A549 (cell line): ENCODE data around the gene PTPN1. TPM values are rescaled to one million over a fixed set of nuclear protein-coding genes. Genes with fewer than 3 reads are reported as not detected.

Experiments used
- ATAC-seq, 2 experiments: fragments of 200-7000 bp in 1 of 2; fragments of >200 bp in 1 of 2; cut with Nextera tagmentation in 1 of 2; cut with Tn5 transposase in 1 of 2; 3 replicates each; pipeline versions ENCODE4 v1.8.0 to v1.9.1; 2018 to 2020; ENCODE audit warnings: mild to moderate bottlenecking in 1 of 2, moderate library complexity in 1 of 2
- CTCF ChIA-PET: fragments of 300-600 bp; sonication (Branson Sonifier 250); formaldehyde crosslinking; extraction: SDS; loops from one replicate; lab custom pipeline; 2021; ENCODE audit warnings: antibody characterized with exemption, inconsistent platforms; lab: Yijun Ruan, JAX
- POLR2A ChIA-PET: fragments of 350-600 bp; formaldehyde crosslinking; extraction: SDS; loops from one replicate; lab custom pipeline; 2021; ENCODE audit warnings: antibody characterized with exemption, inconsistent platforms; lab: Yijun Ruan, JAX
- DNase-seq, 2 experiments: peaks; one replicate each; pipeline versions ENCODE4 v3.0.0 to v3.0.0-alpha.2; 2011 to 2016; ENCODE audit warnings: low read depth in 1 of 2, low spot score in 1 of 2
- FAIRE-seq: peaks from 2 replicates; lab custom pipeline; 2011; peaks lifted over from hg19 to GRCh38; lab: Jason Lieb, UNC
- H3K27ac ChIP-seq, 2 experiments: fragments of >200 bp; sonication (Bioruptor Twin); formaldehyde crosslinking; 3 replicates each; pipeline ENCODE4 v1.5.1; 2016 to 2017
- H3K4me1 ChIP-seq: fragments of >200 bp; sonication (Bioruptor Twin); formaldehyde crosslinking; 3 replicates; pipeline ENCODE4 v1.6.1; 2016
- H3K4me2 ChIP-seq: fragments of >200 bp; sonication (Bioruptor Twin); formaldehyde crosslinking; 3 replicates; pipeline ENCODE4 v1.6.1; 2016
- H3K4me3 ChIP-seq: fragments of >200 bp; sonication (Bioruptor Twin); formaldehyde crosslinking; 3 replicates; pipeline ENCODE4 v1.5.1; 2016
- H3K9me3 ChIP-seq: fragments of >200 bp; sonication (Bioruptor Twin); formaldehyde crosslinking; 3 replicates; pipeline ENCODE4 v1.6.1; 2016
- BHLHE40 ChIP-seq: IDR thresholded peaks from 2 replicates; pipeline ENCODE4 v1.6.1; 2012; ENCODE audit warnings: low read depth, low read length, inconsistent platforms
- EHF ChIP-seq: fragments of 250-450 bp; sonication (Bioruptor Pico); IDR thresholded peaks from 2 replicates; pipeline ENCODE4 v1.5.0; 2020; ENCODE audit warnings: mild to moderate bottlenecking
- EP300 ChIP-seq, 2 experiments: fragments of >200 bp; sonication (Bioruptor Twin); formaldehyde crosslinking; IDR thresholded peaks; 2 replicates in 1 of 2; 3 replicates in 1 of 2; pipeline ENCODE4 v1.6.1; 2016 to 2017
- ESRRA ChIP-seq: fragments of 150-350 bp; IDR thresholded peaks from 2 replicates; pipeline ENCODE4 v1.6.1; 2014; ENCODE audit warnings: mild to moderate bottlenecking, low read length, borderline replicate concordance
- HDAC2 ChIP-seq: fragments of 200-600 bp; sonication (generic); IDR thresholded peaks from 2 replicates; pipeline ENCODE4 v1.6.1; 2016
- HOXA7 ChIP-seq: fragments of 250-450 bp; sonication (Bioruptor Pico); IDR thresholded peaks from 2 replicates; pipeline ENCODE4 v1.5.0; 2020; ENCODE audit warnings: mild to moderate bottlenecking, moderate library complexity
- HOXB5 ChIP-seq: fragments of 250-450 bp; sonication (Bioruptor Pico); IDR thresholded peaks from 2 replicates; pipeline ENCODE4 v1.5.0; 2020; ENCODE audit warnings: mild to moderate bottlenecking, moderate library complexity
- KDM1A ChIP-seq: fragments of 200-600 bp; sonication (generic); IDR thresholded peaks from 2 replicates; pipeline ENCODE4 v1.6.1; 2016; ENCODE audit warnings: low read depth, mild to moderate bottlenecking
- KDM5A ChIP-seq: fragments of 200-600 bp; sonication (generic); IDR thresholded peaks from 2 replicates; pipeline ENCODE4 v1.6.1; 2016; ENCODE audit warnings: antibody characterized with exemption, mild to moderate bottlenecking
- MYC ChIP-seq: IDR thresholded peaks from 2 replicates; pipeline ENCODE4 v1.6.1; 2012; ENCODE audit warnings: mild to moderate bottlenecking, inconsistent platforms, low read length, improper control_type of control experiment, borderline replicate concordance
- PHF8 ChIP-seq: fragments of 200-600 bp; sonication (generic); IDR thresholded peaks from 2 replicates; pipeline ENCODE4 v1.6.1; 2016; ENCODE audit warnings: low read depth, mild to moderate bottlenecking, antibody characterized with exemption, moderate library complexity, borderline replicate concordance
- RFX5 ChIP-seq: fragments of 450-650 bp; IDR thresholded peaks from 2 replicates; pipeline ENCODE4 v1.7.1; 2014; ENCODE audit warnings: antibody characterized with exemption, mild to moderate bottlenecking, moderate library complexity
- RNF2 ChIP-seq: fragments of 200-600 bp; sonication (generic); IDR thresholded peaks from 2 replicates; pipeline ENCODE4 v1.6.1; 2016; ENCODE audit warnings: low read depth, mild to moderate bottlenecking, antibody characterized with exemption, moderate library complexity, borderline replicate concordance
- TP53 ChIP-seq: fragments of 250-450 bp; sonication (Bioruptor Pico); IDR thresholded peaks from 2 replicates; pipeline ENCODE4 v1.5.0; 2021; ENCODE audit warnings: mild to moderate bottlenecking, moderate library complexity
- ZNF302 ChIP-seq: fragments of 250-450 bp; sonication (Bioruptor Pico); IDR thresholded peaks from 2 replicates; pipeline ENCODE4 v1.9.0; 2021; ENCODE audit warnings: inconsistent platforms, mild to moderate bottlenecking, moderate library complexity
- ZSCAN20 ChIP-seq: fragments of 250-450 bp; sonication (Bioruptor Pico); IDR thresholded peaks from 2 replicates; pipeline ENCODE4 v1.8.0; 2022; ENCODE audit warnings: mild to moderate bottlenecking, moderate library complexity
- WGBS: methylation state at CpG from one replicate; pipeline ENCODE4 v1.1.6; 2017; ENCODE audit errors: missing lambda C conversion rate; 5-methylcytosine and 5-hydroxymethylcytosine counted together
- polyA plus RNA-seq, 4 experiments: library from polyadenylated mRNA; depleted of rRNA in 3 of 4; stranded (reverse); fragments of >200 nt; fragmentation: RNase III in 1 of 4; extraction: RNeasy Plus Mini Kit Qiagen cat#74134 plus additional on column Dnase treatment in 1 of 4; gene quantifications; 2 replicates in 3 of 4; 3 replicates in 1 of 4; pipeline ENCODE4 v1.2.3, GENCODE V29; 2011 to 2017
- TF ChIP-seq, protein P1 (sequence below): fragments of >200 bp; sonication (Bioruptor Twin); formaldehyde crosslinking; IDR thresholded peaks from 3 replicates; pipeline ENCODE4 v1.6.1; 2016
- TF ChIP-seq, protein P2 (sequence below): IDR thresholded peaks from 2 replicates; pipeline ENCODE4 v1.6.1; 2012; ENCODE audit warnings: low read depth, borderline replicate concordance
- TF ChIP-seq, protein P3 (sequence below): fragments of 250-450 bp; sonication (Bioruptor Pico); IDR thresholded peaks from 2 replicates; pipeline ENCODE4 v1.5.0; 2020; ENCODE audit warnings: low read depth, mild to moderate bottlenecking, moderate library complexity

PTPN1 gene
- polyA plus RNA-seq, 2 of the 4 experiments (the other 2 are of a cell fraction): 23.2 to 24.3 TPM

DNA sequence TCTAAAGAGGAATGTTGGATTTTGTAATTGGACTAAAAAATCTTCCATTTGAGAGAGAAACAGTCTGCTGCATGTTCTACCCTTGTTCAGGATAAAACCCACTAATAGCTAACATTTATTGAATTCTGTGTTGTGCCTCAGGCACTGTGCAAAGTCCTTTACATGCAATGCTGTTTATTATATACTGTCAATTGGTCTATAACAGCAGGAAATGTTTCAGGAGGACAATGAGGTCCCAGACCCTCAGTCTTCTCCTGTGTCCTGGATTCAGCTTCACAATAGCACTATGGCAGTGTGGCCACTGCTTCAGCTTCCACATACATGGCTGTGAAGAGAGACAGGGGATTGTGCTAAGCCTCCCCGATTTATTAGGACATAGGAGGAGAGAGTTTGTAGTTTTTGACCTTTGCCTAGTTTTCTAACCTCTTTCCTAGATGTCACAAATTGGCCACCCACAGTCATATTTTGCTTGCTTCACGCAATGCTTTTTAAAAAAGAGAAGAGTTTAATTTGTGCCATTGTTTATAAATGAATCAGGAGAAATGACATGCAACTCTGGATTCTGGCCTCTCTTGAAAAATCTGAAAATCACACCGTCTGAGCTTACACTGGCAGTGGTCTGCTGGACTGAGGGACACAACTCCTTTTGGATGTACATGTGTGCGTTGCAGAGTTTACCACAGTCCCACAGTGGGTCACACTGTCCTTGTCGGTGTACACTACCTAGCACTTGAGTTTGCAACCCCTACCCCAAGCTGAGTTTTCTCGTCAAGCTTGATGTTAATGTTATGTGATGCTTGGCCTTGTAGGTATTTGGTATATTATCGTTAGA lies 11.3 kb downstream of the PTPN1 start:
- no peak for ATAC-seq
- no peak for DNase-seq
- ChIA-PET POLR2A (no interaction called here), CTCF (interaction anchor here (0.6 to 1.7 kb wide), 5 partner anchors 17 to 67 kb away, joined by 3 to 5 read pairs (median 5); no protein-coding TSS in a partner anchor)
- H3K4me1 ChIP-seq: peaks cover 11% of the 10 kb centered on the region; the same call in 2 of the 3 replicates
- no peak for FAIRE-seq
- no peak overlapping the region for H3K27ac ChIP-seq
- WGBS: 94% methylated on average over 7 of the region's 7 CpGs
- H3K4me2 ChIP-seq: no peak overlapping the region
- H3K4me3 ChIP-seq: no peak overlapping the region
- H3K9me3 ChIP-seq: no peaks in the 10 kb centered on the region
- TF ChIP-seq RNF2 (no peak), TP53 (no peak), ESRRA (no peak), HOXB5 (no peak), PHF8 (no peak), HDAC2 (no peak), EP300 (IDR thresholded peaks at IDR 0.05) (no peak), BHLHE40 (no peak), KDM1A (no peak), KDM5A (no peak), HOXA7 (CRISPR knock-in tag) (no peak), MYC (no peak)
- TF ChIP-seq, protein P1, sequence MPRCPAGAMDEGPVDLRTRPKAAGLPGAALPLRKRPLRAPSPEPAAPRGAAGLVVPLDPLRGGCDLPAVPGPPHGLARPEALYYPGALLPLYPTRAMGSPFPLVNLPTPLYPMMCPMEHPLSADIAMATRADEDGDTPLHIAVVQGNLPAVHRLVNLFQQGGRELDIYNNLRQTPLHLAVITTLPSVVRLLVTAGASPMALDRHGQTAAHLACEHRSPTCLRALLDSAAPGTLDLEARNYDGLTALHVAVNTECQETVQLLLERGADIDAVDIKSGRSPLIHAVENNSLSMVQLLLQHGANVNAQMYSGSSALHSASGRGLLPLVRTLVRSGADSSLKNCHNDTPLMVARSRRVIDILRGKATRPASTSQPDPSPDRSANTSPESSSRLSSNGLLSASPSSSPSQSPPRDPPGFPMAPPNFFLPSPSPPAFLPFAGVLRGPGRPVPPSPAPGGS: no peak
- TF ChIP-seq, protein P2, sequence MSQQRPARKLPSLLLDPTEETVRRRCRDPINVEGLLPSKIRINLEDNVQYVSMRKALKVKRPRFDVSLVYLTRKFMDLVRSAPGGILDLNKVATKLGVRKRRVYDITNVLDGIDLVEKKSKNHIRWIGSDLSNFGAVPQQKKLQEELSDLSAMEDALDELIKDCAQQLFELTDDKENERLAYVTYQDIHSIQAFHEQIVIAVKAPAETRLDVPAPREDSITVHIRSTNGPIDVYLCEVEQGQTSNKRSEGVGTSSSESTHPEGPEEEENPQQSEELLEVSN: no peak
- TF ChIP-seq, protein P3, sequence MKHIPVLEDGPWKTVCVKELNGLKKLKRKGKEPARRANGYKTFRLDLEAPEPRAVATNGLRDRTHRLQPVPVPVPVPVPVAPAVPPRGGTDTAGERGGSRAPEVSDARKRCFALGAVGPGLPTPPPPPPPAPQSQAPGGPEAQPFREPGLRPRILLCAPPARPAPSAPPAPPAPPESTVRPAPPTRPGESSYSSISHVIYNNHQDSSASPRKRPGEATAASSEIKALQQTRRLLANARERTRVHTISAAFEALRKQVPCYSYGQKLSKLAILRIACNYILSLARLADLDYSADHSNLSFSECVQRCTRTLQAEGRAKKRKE (CRISPR knock-in tag): no peak
- TF ChIP-seq, all 56 proteins: peak for 0

DNA sequence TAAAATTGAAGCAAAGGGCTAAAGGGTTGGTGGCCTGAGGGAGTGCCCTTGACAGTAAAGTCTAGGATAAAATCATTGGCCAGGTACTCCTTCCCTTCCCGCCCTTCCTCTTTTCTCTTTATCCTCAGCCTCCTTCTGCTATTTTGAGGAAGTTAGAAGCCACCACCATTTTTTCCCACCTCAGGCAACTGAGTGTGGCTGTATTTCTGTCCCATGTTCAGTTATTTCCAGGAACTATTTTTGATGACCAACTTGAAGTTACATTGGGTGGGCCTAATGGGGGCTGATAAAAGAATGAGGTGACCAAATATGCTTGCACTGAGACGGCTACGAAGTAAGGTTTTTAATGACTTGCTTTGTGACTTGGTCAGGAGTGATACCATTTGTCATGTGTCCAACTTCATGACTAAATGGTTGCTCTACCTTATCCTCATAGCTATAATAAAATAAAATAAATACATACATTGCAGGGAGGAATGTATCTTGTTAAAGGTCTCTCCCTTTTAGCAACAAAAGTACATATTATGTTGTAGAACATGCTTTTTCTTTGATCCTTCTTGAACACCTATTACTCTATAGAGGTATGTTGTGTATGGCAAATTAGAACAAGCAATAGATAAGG lies 12.0 kb downstream of the PTPN1 start:
- H3K4me2 ChIP-seq: no peak overlapping the region
- H3K4me3 ChIP-seq: no peak overlapping the region
- WGBS: 96% methylated on average over 3 of the region's 3 CpGs
- DNase-seq: no peak
- H3K4me1 ChIP-seq: peaks cover 11% of the 10 kb centered on the region; the same call in 2 of the 3 replicates
- H3K9me3 ChIP-seq: no peaks in the 10 kb centered on the region
- CTCF ChIA-PET: interaction anchor here (0.6 to 1.7 kb wide), 3 partner anchors 16 to 66 kb away, joined by 4 to 5 read pairs (median 5); no protein-coding TSS in a partner anchor
- FAIRE-seq: no peak
- no peak overlapping the region for H3K27ac ChIP-seq
- ATAC-seq: no peak
- no peak for TF ChIP-seq TP53
- TF ChIP-seq ZNF302 (CRISPR knock-in tag): no peak
- no peak for TF ChIP-seq ZSCAN20 (CRISPR knock-in tag)
- TF ChIP-seq EHF: no peak
- TF ChIP-seq HOXA7 (CRISPR knock-in tag): no peak
- TF ChIP-seq RFX5: no peak
- POLR2A ChIA-PET: no interaction called here
